Endometrial microvascular endothelial cells (primary cell): ENCODE measurements around the gene CD46. TPM values are rescaled to one million over a fixed set of nuclear protein-coding genes. Genes with fewer than 3 reads are reported as not detected.

Experiments used
- in situ Hi-C: cut with HindIII; loops from 2 replicates; pipeline ENCODE4 v1.10.0; 2017; ENCODE audit warnings: low sequenced_read_pairs, low pct_unique_long_range_greater_than_20kb; ENCODE audit errors: inconsistent ontology term
- total RNA-seq: library from RNA; depleted of rRNA; stranded (reverse); fragments of >200 nt; gene quantifications from one replicate; pipeline ENCODE4 v1.2.3, GENCODE V29; 2015; ENCODE audit errors: inconsistent ontology term

The CD46 gene
- total RNA-seq, 1 donor from 2014 or later, result 183 TPM

DNA sequence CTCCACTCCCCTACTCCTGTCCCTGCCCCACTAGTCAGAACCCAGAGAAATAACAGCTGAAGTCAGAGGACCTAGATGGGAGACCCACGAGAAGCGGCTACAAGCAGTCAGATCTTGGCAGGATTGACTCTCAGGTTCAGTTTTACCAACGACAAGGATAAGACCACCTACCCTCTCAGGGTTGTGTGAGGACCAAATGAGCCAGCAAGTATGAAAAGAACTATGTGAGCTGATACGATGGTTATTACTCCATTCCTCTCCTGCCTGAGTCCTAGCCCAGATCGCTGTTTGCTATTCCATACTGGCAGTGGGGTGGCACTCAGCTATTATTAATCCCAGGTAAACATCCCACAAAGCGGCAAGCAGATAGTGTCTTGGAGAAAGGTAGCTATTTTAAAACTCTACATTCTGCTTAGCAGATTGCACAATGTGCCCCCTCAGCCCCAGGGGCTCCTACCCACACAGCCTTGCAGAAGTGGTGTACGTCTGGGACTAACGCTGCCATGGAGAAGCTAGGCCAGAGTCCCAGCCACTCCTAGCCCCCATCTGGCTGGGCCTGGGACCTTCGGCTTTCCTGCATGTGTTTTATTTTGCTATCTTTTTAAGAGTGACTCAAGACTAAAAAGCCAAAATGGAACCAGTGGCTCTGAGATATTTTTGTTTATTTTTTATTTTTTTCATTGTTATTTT lies 58.9 kb downstream of the CD46 start:
- in situ Hi-C loops, result no loop called here

DNA sequence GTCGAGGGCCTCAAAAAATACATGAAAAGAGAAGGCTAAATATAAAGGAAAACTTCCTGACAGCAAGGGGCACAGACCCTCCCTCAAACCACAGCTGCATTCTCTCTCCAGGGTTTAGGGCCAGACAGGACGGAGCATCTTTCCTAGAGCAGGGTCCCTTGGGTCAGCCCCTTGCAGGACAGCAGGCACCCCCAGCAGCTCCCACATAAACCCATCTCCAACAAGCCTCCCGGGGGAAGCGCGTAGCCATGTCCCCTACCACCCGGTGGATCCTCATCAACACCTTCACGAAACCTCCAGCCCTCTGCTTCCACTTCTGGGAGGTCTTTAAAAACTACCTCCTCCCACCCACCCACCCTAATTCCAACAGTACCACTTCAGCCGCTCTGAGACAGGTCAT lies 59.5 kb downstream of the CD46 start:
- in situ Hi-C loops, result no loop called here

DNA sequence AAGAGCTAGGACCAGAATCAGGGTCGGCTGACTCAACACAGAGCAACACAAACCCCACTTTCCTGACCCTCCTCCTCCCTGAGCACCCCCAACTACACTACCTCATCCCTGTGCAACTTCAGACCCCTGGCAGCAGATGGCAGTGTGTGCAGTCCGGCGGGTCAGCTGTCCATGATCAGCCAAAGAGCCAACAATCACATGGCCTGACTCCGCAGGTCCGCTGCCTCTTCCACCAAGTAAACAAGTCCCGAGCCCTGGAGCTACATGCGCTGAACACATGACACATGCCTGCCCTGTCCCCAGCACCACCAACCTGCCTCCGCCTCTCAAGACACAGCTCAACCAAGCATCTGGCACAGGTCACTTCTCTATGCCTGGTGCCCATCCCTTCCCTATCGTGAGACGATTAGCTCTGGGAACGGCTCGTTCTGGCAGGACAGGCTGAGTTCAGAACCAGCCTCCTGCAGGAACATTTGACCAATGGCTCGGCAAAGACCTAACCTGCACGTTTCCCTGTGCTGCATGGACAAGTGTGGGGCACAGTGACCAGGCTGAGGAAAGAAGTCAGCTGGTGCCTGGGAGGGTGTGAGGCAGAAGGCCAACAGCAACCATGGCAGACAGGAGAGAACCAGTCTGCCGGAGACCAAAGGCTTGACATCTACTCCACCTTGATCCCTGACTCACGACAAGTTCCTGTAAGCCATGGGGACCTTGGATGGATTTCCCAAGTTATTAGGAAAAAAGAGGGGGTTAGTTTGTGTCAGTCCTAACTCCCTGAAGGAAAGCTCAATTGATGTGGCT lies 60.3 kb downstream of the CD46 start:
- in situ Hi-C loops, result no loop called here

DNA sequence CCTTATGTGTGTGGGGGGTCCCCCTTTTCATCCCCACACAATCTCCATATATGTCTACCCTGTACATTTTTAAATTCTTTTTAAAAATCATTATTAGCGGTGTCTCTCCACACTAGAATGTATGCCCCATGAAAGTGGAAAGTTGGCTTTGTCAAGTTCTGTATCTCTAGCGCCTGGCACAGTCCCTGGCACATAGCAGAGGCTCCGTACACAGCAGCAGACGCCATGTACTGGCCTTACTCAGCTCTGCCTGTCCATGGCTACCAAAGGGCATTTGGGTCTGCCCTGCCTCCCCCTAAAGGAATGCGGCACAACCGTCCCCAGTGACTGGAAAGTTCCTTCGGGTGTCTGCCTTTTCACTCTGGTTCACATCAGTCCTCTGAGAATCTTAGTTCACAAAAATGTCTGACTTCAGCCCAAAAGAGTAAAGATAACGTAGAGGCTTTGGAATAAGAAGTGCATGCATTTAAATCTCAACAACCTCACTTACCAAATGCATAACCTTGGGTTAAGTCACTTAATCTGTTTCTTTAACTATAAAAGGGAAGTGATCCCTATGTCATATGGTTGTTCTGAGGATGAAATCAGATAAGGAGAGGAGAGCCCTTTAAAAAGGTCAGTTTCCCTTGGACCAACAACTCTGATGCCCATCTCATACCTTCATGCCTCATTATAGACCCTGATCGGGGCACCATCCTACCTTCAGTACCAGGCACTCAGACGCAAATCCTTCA lies 61.1 kb downstream of the CD46 start:
- in situ Hi-C loops, result no loop called here

DNA sequence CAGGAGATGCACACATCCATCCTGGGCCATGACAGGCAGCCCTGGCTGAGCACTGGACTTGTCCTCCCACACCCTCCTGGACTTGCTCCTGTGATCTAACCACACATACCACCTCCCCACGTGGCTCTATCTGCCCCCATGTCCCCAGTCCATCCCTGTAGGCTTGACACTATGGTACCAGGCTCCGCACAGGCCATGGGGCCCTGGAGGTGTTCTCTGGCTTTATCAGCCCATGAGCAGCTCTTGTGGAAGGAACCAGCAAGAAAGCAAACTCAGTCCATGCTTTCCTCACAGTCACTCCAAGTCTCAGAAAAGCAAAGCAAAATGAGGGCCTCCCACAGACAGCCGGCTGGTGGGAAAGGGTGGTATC lies 61.6 kb downstream of the CD46 start:
- in situ Hi-C loops, result no loop called here

DNA sequence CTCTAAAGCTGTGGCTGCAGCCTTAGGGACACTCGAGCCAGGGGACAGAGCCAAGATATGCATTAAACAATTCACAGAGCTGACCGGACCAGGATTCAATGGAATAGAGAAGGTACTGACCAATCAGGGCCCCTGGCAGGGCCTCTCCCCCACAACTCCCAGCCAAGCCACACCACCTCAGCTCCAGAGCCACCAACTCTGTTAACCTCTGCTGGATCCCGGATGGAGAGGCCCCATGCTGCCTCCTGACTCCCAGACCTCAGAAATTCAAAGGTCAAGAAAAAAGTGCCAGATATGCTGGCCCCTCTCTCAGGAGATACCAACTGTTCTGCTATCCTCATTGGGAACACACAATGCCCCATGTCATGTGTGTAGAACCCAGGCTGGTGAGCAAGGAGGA lies 62.1 kb downstream of the CD46 start:
- in situ Hi-C loops, result no loop called here

DNA sequence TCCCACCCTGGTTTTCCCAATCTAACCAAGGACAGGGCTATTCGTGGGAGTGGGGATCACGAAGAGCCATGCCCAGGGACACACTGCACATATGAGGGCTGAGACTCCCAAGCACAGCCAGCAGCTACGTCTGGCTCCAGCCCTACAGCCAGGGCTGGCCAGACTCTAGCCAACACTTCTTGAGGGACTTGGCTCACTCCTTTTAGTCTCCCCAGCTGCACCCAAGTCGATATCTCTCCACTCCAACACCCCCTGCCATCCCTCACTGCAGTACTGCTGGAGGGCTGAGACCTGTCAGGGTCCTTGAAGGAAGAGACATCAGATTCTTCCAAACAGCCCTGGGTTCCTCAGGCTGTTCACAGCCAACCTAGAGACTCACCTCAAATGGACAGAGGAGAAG lies 62.6 kb downstream of the CD46 start:
- in situ Hi-C loops, result no loop called here

DNA sequence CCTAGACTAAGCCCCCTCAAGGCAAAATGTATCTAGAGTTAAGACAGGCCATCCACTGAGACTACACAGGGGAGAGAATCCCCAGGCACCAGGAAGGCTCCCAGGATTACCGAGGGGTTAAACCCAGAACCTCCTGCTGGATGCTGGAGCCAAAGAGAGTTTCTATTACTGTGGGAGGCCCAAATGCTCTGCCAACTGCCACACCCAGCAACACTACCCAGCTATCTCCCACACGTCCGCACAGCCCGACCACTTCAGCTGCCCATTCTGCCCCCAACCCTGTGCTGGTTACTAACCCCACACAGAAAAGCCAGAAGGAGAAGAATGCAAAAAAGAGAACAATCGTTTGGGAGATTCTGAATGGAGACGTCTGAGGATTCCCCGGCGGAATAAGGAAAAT lies 63.6 kb downstream of the CD46 start:
- in situ Hi-C loops, result no loop called here

DNA sequence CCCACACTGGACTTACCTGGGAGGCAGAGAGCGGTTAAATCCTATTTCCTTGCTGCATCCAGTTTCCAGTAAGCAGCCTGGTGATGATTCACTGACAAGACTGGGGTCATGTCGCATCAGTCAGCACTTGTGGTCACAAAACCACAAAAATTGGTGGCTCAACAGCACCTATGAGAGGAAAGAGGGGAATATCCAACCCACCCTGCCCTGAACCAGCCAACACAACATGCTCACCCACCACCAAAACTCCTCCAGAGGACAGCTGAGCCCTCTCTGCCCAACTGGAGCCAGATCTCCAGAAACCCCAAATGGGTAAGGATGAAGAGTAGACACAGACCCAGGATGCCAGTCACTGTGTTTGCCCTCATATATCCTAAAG lies 64.0 kb downstream of the CD46 start:
- in situ Hi-C loops, result no loop called here

DNA sequence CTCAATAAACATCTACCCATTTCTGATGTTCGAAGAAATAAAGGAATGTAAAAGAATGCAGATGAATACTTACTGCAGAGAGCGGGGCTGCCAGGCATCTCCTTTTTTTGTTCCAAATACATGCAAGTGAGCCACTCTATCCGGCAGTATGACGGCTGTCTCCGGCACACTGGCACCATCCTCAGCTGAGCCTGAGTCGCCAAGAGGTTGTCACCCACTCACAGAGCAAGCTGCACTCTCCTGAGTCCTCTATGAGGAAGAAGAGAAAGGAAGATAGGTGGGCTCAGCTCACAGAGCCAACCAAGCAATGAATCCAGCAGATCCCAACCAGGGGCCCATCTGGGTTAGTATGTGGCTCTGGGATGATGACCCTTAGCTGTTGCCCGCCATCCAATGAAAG lies 65.3 kb downstream of the CD46 start:
- in situ Hi-C loops, result no loop called here

DNA sequence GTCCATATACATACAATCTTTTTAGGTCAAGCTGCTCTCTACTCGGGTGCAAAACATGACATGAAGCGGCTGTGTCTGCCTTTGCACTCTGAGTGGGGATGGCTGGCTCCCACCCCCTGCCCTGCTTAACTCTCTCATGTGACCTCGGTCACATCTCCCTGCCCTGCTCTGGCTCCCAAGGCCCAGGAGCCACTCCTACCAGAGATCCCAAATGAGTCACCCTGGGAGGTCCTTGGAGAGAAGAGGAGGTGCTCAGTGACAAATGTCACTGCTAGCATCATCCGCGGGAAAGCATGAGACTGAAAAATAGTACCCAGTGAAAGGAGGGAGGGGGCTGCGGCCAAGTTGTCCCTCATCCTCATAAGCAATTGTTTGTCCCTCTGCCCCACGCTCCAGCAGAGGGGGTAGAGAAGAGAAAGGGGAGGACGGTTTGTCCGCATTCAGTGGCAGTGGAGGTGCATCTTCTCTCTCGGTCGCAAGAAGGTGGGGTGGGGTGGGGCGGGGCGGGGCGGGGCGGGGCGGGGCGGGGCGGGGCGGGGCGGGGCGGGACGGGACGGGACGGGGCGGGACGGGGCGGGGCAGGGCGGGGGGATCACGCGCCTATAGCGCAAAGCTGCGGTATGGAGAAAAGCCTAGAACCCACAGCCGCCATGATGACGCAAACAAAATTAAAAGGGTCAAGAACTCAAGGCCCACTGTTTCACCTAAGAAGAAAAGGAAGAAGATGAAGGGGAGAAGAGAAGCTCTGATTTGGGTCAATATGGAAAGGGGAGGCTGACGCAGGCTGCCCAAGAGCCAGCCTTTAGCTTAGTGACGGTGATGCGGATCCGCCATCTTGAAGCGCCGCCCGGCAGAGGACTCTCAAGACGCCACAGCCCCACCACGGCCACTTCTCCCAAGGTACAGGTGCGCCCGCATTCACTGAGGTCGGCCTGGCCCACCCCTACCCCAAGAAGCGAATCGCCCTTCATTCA lies 66.2 kb downstream of the CD46 start:
- in situ Hi-C loops, result no loop called here

DNA sequence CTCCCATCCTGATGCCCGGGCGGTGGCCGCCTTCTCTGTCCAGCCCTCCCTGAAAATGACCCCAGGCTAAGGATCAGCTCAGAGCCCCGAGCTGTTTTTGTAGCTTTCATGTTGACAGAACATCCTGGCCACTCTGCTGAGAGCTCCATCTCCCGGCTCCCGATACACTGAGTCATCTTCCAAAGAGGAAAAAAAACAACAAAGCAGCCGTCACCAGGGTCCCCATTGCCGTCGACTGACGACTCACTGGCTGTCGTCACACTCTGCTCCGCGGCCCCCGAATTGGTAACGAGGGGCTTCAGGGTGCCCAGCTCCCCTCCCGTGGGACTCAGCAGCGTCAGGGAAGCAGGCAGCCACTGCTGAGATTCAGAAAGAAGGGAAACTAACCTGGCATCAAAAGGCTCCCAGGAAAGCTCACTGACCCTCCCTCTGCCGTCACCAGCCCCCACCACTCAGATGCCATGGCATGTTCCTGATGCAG lies 67.2 kb downstream of the CD46 start:
- in situ Hi-C loops, result no loop called here

DNA sequence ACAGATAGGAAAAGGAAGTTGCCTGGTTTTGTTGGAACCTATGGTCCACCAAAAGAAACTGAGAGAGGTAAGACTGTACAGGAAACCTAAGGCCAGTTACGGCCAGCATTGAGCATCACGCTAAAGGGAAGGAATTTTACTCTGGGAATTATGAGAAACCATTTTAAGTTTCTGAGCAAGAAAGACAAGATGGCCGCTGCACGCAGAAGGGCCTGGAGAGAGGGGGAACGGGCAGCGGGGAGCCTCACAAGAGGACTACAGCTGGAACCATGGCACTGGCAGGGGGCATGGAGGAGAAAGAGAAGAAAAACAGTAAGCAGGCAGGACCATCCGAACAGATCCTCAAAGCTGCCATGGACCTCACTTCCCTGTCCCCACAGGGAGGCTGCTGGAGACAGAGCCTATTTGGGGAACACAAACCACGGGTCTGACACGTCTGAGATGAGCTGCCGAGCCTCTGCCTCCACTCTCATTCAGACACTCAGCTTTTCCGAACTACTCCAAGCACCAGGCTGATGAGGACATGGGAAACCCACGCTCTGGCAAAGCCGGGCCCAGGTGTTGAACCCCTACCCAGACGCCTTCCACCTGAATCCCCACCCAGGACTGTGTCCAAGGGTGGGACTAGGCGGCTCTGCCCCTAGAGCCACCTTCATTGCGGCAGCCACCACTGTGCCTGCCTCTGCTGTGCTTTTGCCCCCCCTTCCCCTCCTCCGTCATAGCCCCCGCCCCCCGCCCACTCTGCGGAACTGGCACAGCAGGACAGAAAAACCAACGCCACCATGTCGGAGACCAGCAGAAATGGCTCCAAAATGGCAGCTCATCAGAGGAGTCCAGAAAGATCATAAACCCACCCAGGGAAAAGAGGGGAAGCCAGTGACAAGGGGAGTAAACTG lies 69.0 kb downstream of the CD46 start:
- in situ Hi-C loops, result no loop called here

DNA sequence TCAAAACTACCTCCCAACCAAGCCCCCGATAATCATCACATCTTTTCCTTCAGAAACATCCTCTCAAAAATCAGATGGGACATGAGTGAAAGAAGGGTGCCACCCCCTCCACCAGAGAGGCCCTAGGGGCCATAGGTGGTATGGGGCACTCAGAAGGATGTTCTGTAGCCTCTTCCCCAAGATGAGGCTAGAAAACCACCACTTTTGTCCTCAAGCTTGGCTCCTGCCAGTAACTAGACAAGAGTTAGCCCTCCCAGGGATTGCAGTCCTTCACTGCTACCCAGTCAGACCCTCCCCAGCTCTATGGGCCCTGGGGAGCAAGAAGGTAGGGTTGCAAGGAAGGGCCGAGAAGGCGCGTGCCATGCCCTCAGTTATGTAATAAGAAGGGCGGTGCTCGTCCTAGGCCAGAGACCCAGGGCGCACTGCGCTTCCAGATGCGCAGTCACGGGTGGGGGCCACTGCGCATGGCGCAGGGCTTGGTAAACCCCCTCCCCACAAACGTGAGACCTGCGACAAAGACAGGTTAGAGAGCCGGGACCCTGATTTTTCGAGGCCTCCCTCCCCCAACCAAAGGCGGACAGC lies 69.7 kb downstream of the CD46 start:
- in situ Hi-C loops, result no loop called here

DNA sequence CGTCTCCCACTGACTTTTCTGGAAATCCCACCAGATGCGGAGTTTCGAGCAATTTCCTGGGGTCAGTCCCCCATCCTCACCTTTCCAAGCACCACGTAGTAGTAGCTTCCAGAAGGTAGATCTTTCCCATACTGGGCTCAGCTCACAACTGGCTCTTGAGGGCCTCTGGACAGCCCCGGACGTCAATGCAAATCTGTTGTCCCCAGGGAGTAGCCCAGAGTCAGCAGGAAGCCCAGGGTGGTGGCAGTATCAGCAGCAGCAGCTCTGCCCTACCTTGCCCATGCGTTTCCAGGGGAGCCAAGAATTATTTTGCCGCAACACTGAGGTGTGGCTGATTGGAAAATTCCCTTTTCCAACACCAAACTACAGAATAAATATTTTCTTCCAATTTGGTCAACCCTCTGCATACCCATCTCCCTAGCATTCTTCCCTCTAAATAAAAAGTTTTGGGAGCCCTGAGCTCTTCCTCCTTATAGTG lies 70.3 kb downstream of the CD46 start:
- in situ Hi-C loops, result no loop called here

DNA sequence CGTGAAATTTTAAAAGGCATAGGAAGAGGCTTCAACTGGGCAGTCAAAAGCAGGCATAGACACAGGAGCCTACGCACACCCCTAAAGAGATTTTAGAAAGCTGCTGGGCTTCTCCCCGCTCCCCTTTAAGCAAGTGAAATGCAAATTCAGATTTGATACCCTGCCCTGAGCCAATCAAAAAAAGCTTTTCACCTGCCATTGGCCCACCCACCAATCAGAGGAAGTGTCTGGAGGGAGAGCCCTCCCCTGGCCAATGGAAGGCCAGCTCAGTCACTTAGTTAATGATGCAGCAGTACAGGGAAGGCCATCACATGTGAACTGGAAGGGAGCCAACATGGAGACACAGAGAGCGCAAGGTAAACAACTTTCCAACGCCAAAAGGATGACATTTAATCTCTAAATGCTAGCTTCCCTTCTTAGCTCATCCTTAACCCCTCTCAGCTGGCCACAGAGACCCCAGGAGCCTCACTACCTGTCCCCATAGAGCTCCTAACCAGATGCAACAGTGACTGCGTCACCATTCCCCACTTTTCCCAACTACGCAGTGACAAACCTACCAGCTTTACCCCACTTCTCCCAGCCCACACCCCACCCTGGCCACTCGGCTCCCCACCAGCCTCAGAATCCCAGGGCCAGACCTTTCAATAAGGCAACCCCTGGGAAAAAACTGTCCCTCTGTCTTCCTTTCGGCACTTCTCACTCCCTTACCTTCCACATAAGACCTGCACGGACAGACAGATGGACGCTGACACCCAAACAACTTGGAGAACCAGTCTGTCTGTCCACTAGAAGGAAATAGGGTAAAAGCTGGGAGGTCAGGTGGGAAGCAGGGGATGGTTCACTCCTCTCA lies 71.0 kb downstream of the CD46 start:
- in situ Hi-C loops, result no loop called here

DNA sequence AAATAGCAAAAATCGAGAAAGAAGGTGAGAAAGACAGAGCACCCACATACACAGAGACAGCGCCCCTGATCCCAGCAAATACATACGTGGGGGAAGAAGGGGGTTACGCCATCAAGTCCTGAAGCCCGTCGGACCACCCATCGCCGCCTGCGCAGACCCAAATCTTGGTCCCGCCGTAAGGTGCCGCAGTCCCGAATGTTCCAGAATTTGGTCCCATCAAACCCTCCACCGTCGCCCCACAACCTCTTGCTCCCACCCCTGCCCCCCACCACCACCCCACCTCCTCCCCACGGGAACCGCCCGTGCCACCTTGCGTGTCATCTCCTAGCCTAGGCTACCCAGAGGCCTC lies 71.7 kb downstream of the CD46 start:
- in situ Hi-C loops, result no loop called here
